Loucy (cell line): ENCODE results near the gene CETP.

Experiments used
- H2AFZ ChIP-seq: fragments of 200-600 bp; sonication (generic); 2 replicates; pipeline ENCODE4 v1.6.0; 2016; ENCODE audit warnings: antibody characterized with exemption, mild to moderate bottlenecking, low read length, moderate library complexity
- H3F3A ChIP-seq: fragments of 200-600 bp; 2 replicates; pipeline ENCODE4 v1.6.0; 2016; ENCODE audit warnings: antibody characterized with exemption, low read depth, mild to moderate bottlenecking
- H3K27me3 ChIP-seq: fragments of 200-600 bp; sonication (generic); 2 replicates; pipeline ENCODE4 v1.6.1; 2014; ENCODE audit warnings: low read length, mild to moderate bottlenecking; ENCODE audit not compliant: insufficient read depth, poor library complexity, severe bottlenecking
- H3K36me3 ChIP-seq: fragments of 200-600 bp; sonication (generic); 2 replicates; pipeline ENCODE4 v1.6.1; 2016; ENCODE audit warnings: low read length; ENCODE audit not compliant: insufficient read depth
- H3K4me1 ChIP-seq: fragments of 200-600 bp; sonication (generic); 2 replicates; pipeline ENCODE4 v1.5.1; 2014; ENCODE audit warnings: low read length, mild to moderate bottlenecking; ENCODE audit not compliant: insufficient read depth, poor library complexity, severe bottlenecking
- H3K4me2 ChIP-seq: fragments of 200-600 bp; sonication (generic); 2 replicates; pipeline ENCODE4 v1.6.0; 2014; ENCODE audit warnings: antibody characterized with exemption, low read length, low read depth, mild to moderate bottlenecking; ENCODE audit not compliant: poor library complexity, severe bottlenecking
- H3K4me3 ChIP-seq: fragments of 200-600 bp; sonication (generic); 2 replicates; pipeline ENCODE4 v1.5.1; 2014; ENCODE audit warnings: low read length, mild to moderate bottlenecking, mixed read lengths; ENCODE audit not compliant: poor library complexity, severe bottlenecking
- H3K79me2 ChIP-seq: fragments of 200-600 bp; sonication (generic); 2 replicates; pipeline ENCODE4 v1.6.1; 2014; ENCODE audit warnings: low read length; ENCODE audit not compliant: insufficient read depth
- H3K9ac ChIP-seq: fragments of 200-600 bp; sonication (generic); 2 replicates; pipeline ENCODE4 v1.6.0; 2014; ENCODE audit warnings: mild to moderate bottlenecking, low read depth, low read length, moderate library complexity; ENCODE audit not compliant: poor library complexity, severe bottlenecking
- H3K9me2 ChIP-seq: fragments of 200-600 bp; sonication (generic); replicated peaks from 2 replicates; pipeline ENCODE4 v1.6.1; 2016; ENCODE audit warnings: low read depth, low read length, mixed read lengths
- H3K9me3 ChIP-seq: fragments of 200-600 bp; sonication (generic); 2 replicates; pipeline ENCODE4 v1.6.1; 2014; ENCODE audit warnings: mild to moderate bottlenecking, antibody characterized with exemption, low read length, low read depth; ENCODE audit not compliant: insufficient read depth
- H4K20me1 ChIP-seq: fragments of 200-600 bp; sonication (generic); 2 replicates; pipeline ENCODE4 v1.6.0; 2014; ENCODE audit warnings: antibody characterized with exemption, low read length, mild to moderate bottlenecking; ENCODE audit not compliant: insufficient read depth, poor library complexity, severe bottlenecking
- EZH2phosphoT487 ChIP-seq: fragments of 200-600 bp; IDR thresholded peaks from 2 replicates; pipeline ENCODE4 v1.6.1; 2018; ENCODE audit warnings: antibody characterized with exemption, mild to moderate bottlenecking, moderate library complexity, borderline replicate concordance
- TF ChIP-seq, protein P1 (sequence below): fragments of 200-600 bp; sonication (generic); conservative IDR thresholded peaks from 2 replicates; pipeline ENCODE4 v1.5.1; 2014; ENCODE audit warnings: mild to moderate bottlenecking, antibody characterized with exemption, low read length

Gene CETP

DNA sequence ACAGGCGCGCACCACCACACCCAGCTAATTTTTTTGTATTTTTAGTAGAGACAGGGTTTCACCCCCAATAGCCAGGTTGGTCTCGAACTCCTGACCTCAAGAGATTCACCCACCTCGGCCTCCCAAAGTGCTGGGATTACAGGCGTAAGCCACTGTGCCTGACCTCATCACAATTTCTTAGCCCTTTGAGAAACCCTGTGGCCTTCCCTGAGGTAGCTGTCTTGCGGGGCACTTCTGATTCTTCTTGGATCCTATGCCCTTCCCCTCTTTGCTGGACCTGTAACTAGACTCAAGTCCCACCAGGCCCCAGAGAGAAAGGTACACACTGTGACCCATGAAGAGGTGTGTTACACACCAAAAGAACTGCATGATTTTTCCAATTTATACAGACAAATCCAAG lies 13.5 kb upstream of the CETP start:
- no peak overlapping the region for H3K9ac ChIP-seq
- no peaks in the 10 kb centered on the region for H3F3A ChIP-seq
- no peak overlapping the region for H2AFZ ChIP-seq
- H3K9me2 ChIP-seq, result no peaks in the 10 kb centered on the region
- H3K4me2 ChIP-seq, result no peak overlapping the region
- H3K4me1 ChIP-seq, result no peaks in the 10 kb centered on the region
- no peaks in the 10 kb centered on the region for H3K9me3 ChIP-seq
- no peaks in the 10 kb centered on the region for H3K27me3 ChIP-seq
- no peaks in the 10 kb centered on the region for H4K20me1 ChIP-seq
- H3K36me3 ChIP-seq, result peaks cover 22% of the 10 kb centered on the region
- H3K79me2 ChIP-seq, result no peaks in the 10 kb centered on the region
- TF ChIP-seq, protein P1, sequence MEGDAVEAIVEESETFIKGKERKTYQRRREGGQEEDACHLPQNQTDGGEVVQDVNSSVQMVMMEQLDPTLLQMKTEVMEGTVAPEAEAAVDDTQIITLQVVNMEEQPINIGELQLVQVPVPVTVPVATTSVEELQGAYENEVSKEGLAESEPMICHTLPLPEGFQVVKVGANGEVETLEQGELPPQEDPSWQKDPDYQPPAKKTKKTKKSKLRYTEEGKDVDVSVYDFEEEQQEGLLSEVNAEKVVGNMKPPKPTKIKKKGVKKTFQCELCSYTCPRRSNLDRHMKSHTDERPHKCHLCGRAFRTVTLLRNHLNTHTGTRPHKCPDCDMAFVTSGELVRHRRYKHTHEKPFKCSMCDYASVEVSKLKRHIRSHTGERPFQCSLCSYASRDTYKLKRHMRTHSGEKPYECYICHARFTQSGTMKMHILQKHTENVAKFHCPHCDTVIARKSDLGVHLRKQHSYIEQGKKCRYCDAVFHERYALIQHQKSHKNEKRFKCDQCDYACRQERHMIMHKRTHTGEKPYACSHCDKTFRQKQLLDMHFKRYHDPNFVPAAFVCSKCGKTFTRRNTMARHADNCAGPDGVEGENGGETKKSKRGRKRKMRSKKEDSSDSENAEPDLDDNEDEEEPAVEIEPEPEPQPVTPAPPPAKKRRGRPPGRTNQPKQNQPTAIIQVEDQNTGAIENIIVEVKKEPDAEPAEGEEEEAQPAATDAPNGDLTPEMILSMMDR, result no peak
- no peak overlapping the region for H3K4me3 ChIP-seq

DNA sequence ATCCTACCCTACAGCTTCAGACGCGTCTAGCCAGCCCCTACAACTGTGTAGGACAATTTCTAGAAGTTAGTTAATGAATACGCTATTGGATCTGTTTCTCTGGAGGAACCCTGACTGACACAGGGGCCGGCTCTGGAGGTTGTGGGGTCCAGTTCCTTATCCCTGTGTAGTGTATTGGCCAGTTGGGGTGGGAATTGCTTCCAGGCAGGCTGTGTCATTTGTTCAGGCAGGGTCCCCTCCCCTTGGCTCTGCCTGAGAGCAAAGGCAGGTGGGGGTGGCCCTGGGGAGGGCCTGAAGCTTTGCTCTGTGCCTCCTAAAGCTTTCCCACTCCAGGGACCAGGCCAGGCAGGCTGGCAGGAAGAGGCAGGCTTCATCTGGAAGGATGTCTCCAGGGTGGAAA lies 11.7 kb upstream of the CETP start:
- H3K9me2 ChIP-seq, result no peaks in the 10 kb centered on the region
- TF ChIP-seq, protein P1, result no peak
- no peak for TF ChIP-seq EZH2phosphoT487
- H2AFZ ChIP-seq, result no peak overlapping the region
- no peaks in the 10 kb centered on the region for H3F3A ChIP-seq
- no peak overlapping the region for H3K9ac ChIP-seq
- no peaks in the 10 kb centered on the region for H3K27me3 ChIP-seq
- H3K9me3 ChIP-seq, result no peaks in the 10 kb centered on the region
- no peaks in the 10 kb centered on the region for H3K4me1 ChIP-seq
- no peak overlapping the region for H3K4me2 ChIP-seq
- H3K36me3 ChIP-seq, result peaks cover 4% of the 10 kb centered on the region
- no peaks in the 10 kb centered on the region for H4K20me1 ChIP-seq
- no peaks in the 10 kb centered on the region for H3K79me2 ChIP-seq
- H3K4me3 ChIP-seq, result no peak overlapping the region

DNA sequence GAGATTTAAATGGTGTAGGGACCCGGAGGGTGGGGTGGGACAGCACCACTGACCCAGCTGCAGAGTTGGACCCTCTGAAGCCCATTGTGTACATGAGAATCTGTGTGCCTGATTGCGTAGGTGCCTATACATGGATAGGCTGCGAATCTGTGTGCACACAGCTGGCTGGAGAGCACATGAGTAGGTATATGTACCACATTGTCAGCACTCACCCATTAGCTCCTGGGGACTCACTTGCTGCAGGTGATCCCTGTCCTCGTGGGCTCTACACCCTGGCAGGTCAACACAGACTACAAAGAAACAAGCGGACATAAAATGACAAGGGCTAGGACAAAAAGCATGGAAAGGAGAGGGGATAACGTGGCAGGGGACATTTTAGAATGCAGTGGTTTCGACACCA lies 11.3 kb upstream of the CETP start:
- Histone ChIP-seq H4K20me1 (no peaks in the 10 kb centered on the region), H3K9ac (no peak overlapping the region), H3K4me3 (no peak overlapping the region), H2AFZ (no peak overlapping the region), H3K9me3 (no peaks in the 10 kb centered on the region), H3K79me2 (no peaks in the 10 kb centered on the region), H3F3A (no peaks in the 10 kb centered on the region), H3K4me1 (no peaks in the 10 kb centered on the region), H3K9me2 (no peaks in the 10 kb centered on the region), H3K27me3 (no peaks in the 10 kb centered on the region), H3K4me2 (no peak overlapping the region), H3K36me3 (no peaks in the 10 kb centered on the region)
- TF ChIP-seq EZH2phosphoT487, result no peak
- TF ChIP-seq, protein P1, result no peak
